GM12892 (cell line): Measurements from ENCODE around the gene TMED4.

Experiments used
- POLR2A ChIP-seq: IDR thresholded peaks from 2 replicates; pipeline ENCODE4 v1.6.1; 2011; ENCODE audit warnings: low read depth, low read length, control low read depth
- TAF1 ChIP-seq: IDR thresholded peaks from 2 replicates; pipeline ENCODE4 v1.6.1; 2011; ENCODE audit warnings: low read depth, mild to moderate bottlenecking, control low read depth, low read length, borderline replicate concordance

DNA sequence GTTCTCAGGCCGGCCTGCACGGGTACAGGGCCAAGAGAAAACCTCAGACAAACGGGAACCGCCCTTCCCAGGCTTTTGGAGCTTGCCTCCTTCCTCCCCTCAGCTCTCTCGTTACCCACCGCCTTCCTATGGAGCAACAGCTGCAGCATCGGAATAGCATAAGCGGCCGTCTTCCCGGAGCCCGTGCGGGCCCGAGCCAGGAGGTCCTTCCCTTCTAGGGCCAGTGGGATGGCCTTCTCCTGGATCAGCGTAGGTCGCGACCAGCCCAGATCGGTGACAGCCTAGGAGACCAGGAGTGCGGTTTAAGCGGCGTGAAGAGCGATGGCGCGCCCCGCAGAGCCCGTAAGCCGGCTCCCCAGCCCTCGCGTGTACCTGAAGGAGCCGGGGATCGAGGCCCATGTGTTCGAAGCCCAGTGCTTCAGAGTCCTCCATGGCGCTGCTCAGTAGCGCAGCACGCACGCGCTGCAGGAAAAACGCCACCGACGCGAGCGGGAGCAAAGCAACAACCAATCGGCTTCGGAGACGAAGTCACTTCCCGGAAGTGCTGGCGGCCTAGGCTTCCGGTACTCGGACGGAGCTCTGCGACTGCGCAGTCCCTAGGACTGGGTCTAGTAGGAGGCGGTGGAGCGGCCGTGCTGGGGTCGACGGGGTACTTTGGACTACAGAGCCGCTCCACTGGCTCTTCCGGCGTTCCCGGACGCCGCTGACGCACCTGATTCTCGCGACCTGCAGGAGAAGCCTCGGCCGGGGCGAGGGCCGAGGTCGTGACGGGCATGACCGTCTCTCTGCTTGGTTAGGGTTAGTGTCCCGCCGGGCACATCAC is 8.4 kb downstream of the TMED4 start, which contains the start of gene DDX56:
- TF ChIP-seq TAF1 (peak; percentile 74; the same call in 1 of the 2 replicates), POLR2A (peak; percentile 97)
